NCI-H2227 (cell line): ENCODE measurements around the gene KRTAP3-2.
A peak's percentile ranks its signal among the peaks of the same experiment; 100 is the strongest.

Experiments
- DNase-seq: peaks from one replicate; lab custom pipeline; 2025; ENCODE audit not compliant: unreplicated experiment; lab: John Stamatoyannopoulos, UW

Gene KRTAP3-2

GRCh38 chr17:41012326-41013120 lies 12.8 kb upstream of the KRTAP3-2 start:
- no peak for DNase-seq

GRCh38 chr17:41010441-41010840 lies 10.7 kb upstream of the KRTAP3-2 start:
- DNase-seq: no peak

GRCh38 chr17:41009936-41010335 lies 10.2 kb upstream of the KRTAP3-2 start:
- no peak for DNase-seq

GRCh38 chr17:41009301-41009760 lies 9.6 kb upstream of the KRTAP3-2 start:
- no peak for DNase-seq

- no peak for DNase-seq
These were observed 9.1 kb upstream of the KRTAP3-2 start, which contains the start of gene KRTAP3-1 for GRCh38 chr17:41008811-41009210. TSS of gene KRTAP3-1 (minus strand) at chr17:41009128. CDS start at chr17:41009074, 54 bp downstream.

GRCh38 chr17:41004397-41004796 lies 4.7 kb upstream of the KRTAP3-2 start:
- DNase-seq: no peak

GRCh38 chr17:41003926-41004325 lies 4.2 kb upstream of the KRTAP3-2 start:
- DNase-seq: no peak

- no peak for DNase-seq
These were observed 3.1 kb upstream of the KRTAP3-2 start for GRCh38 chr17:41002814-41003213.

- no peak for DNase-seq
These were observed 2.1 kb upstream of the KRTAP3-2 start for GRCh38 chr17:41001795-41002194.

- peak; percentile 35 for DNase-seq
These were observed 2.3 kb downstream of the KRTAP3-2 start for GRCh38 chr17:40997361-40997760.

- no peak for DNase-seq
These were observed 2.9 kb downstream of the KRTAP3-2 start for GRCh38 chr17:40996829-40997228.

GRCh38 chr17:40995116-40995515 lies 4.6 kb downstream of the KRTAP3-2 start:
- DNase-seq: no peak

- no peak for DNase-seq
These were observed 5.9 kb downstream of the KRTAP3-2 start, which contains the start of gene KRTAP3-3 for GRCh38 chr17:40993839-40994238. TSS of gene KRTAP3-3 (minus strand) at chr17:40994164. CDS start at chr17:40994097, 67 bp downstream.

GRCh38 chr17:40993084-40993483 lies 6.6 kb downstream of the KRTAP3-2 start:
- no peak for DNase-seq

- DNase-seq: no peak
These were observed 7.0 kb downstream of the KRTAP3-2 start for GRCh38 chr17:40992666-40993065.

GRCh38 chr17:40986920-40987319 lies 12.8 kb downstream of the KRTAP3-2 start:
- no peak for DNase-seq

- no peak for DNase-seq
These were observed 15.5 kb downstream of the KRTAP3-2 start, which contains the start of gene KRT40 for GRCh38 chr17:40984226-40984625. TSS of gene KRT40 (minus strand) at chr17:40984326. CDS start at chr17:40984273, 53 bp downstream.

- no peak for DNase-seq
These were observed 18.6 kb downstream of the KRTAP3-2 start for GRCh38 chr17:40981115-40981514.

GRCh38 chr17:40980596-40980995 lies 19.1 kb downstream of the KRTAP3-2 start:
- peak; percentile 19 for DNase-seq

GRCh38 chr17:40980117-40980516 lies 19.6 kb downstream of the KRTAP3-2 start:
- DNase-seq: no peak

- DNase-seq: no peak
These were observed 21.0 kb downstream of the KRTAP3-2 start for GRCh38 chr17:40978575-40979151.

GRCh38 chr17:40975516-40975915 lies 24.2 kb downstream of the KRTAP3-2 start:
- no peak for DNase-seq
